ENCODE measurements around the gene OBSCN. TPM values are rescaled to one million over a fixed set of nuclear protein-coding genes. Genes with fewer than 3 reads are reported as not detected.

OBSCN gene
- total and polyA plus RNA-seq, 2 of the 13 experiments (the other 11 are each of a cell fraction or from before 2014, with no cell fraction given) = 0.20 TPM

DNA sequence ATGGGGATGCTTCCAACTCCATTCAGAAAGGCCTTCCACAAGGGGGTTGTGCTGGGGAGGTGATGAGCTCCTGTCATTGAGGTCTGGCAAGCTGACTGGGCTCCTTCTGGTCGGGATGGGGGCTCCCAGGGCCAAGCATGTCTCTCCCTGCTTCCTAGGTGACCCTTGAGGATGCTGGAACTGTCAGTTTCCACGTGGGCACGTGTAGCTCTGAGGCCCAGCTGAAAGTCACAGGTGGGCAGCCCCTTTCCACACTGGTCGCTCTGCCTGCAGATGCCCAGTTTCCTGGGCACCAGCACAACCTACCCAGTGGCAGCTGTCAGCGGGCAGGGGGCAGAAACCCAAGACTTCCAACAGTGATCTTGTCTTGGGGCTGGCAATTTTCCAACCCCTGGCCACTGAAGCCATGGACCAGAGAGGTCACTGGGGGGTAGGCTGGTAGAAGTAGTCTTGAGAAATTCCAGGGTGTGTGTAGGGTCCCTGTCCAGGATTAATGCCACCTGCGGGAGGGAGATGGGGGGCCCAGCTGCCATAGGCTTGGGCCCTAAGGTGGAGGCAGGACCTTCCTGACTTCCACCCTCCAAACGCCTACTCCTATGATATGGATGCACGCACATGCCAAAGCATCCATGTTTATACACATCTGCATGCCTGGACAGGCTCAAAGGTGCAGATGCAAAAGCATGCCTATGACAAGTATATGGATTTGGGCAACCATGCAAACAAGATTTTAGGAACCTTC, 101.7 kb downstream of the OBSCN start:
- FAIRE-seq = no peak
- Histone ChIP-seq H4K20me1 (ENCODE audit: insufficient read depth, low read length) (no peaks in the 10 kb centered on the region), H3K9me3 (ENCODE audit: low read length) (peaks cover 28% of the 10 kb centered on the region), H3K9ac (ENCODE audit: insufficient read depth, low read depth, low read length) (no peak overlapping the region), H3K4me1 (ENCODE audit: insufficient read depth, low read length) (no peaks in the 10 kb centered on the region), H3K79me2 (ENCODE audit: insufficient read depth, low read length) (no peaks in the 10 kb centered on the region), H3K27ac (ENCODE audit: extremely low read length, insufficient read depth, low read length) (no peak overlapping the region), H2AFZ (ENCODE audit: low read length) (no peak overlapping the region), H3K36me3 (replicated peaks in 1 of 2; ENCODE audit: control insufficient read depth in 1 of 2, insufficient read depth in 2 of 2, low read length in 2 of 2) (no peaks in the 10 kb centered on the region), H3K27me3 (ENCODE audit: control insufficient read depth in 1 of 2, insufficient read depth in 2 of 2, low read length in 2 of 2) (peaks cover 6 to 28% of the 10 kb centered on the region in 2 experiments; a peak in 4 of 5 replicates), H3K4me2 (ENCODE audit: low read depth, low read length) (no peak overlapping the region), H3K4me3 (replicated peaks in 1 of 3; ENCODE audit: insufficient read depth in 1 of 3, low read depth in 2 of 3, low read length in 3 of 3) (no peak overlapping the region)
- DNase-seq (ENCODE audit: low spot score) = no peak
- CTCF ChIA-PET (ENCODE audit: low intra/inter-chr PET ratio, low total read pairs) = no interaction called here
- TF ChIP-seq ATF1 (CRISPR knock-in tag; IDR thresholded peaks at IDR 0.05) = no peak
- TF ChIP-seq KAT7 (CRISPR knock-in tag; IDR thresholded peaks at IDR 0.05; ENCODE audit: borderline replicate concordance) = no peak
- TF ChIP-seq, protein P1, sequence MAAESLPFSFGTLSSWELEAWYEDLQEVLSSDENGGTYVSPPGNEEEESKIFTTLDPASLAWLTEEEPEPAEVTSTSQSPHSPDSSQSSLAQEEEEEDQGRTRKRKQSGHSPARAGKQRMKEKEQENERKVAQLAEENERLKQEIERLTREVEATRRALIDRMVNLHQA (CRISPR knock-in tag; IDR thresholded peaks at IDR 0.05) = no peak
- TF ChIP-seq ZNF816 (CRISPR knock-in tag; IDR thresholded peaks at IDR 0.05; ENCODE audit: borderline replicate concordance) = no peak
- WGBS (ENCODE audit: low lambda C conversion rate) = 11% methylated on average over 5 of the region's 8 CpGs
- BruUV-seq (replicated peaks) = no TSS peak
- intact Hi-C loops (cut with micrococcal nuclease; ENCODE audit: unreplicated experiment) (no loop called here), in situ Hi-C loops (cut with HindIII; ENCODE audit: extremely low pct_ligation_motif_present, low pct_unique_long_range_greater_than_20kb) (no loop called here)
- no peak for ATAC-seq
- POLR2A ChIA-PET = no interaction called here

- H3K4me3 ChIP-seq (replicated peaks in 1 of 3; ENCODE audit: insufficient read depth in 1 of 3, low read depth in 2 of 3, low read length in 3 of 3) = no peak overlapping the region
- H3K27ac ChIP-seq (ENCODE audit: extremely low read length, insufficient read depth, low read length) = no peak overlapping the region
- H3K9me3 ChIP-seq (ENCODE audit: low read length) = peaks cover 28% of the 10 kb centered on the region
- intact Hi-C loops (cut with micrococcal nuclease; ENCODE audit: unreplicated experiment) (no loop called here), in situ Hi-C loops (cut with HindIII; ENCODE audit: extremely low pct_ligation_motif_present, low pct_unique_long_range_greater_than_20kb) (no loop called here)
- no peaks in the 10 kb centered on the region for H3K36me3 ChIP-seq (replicated peaks in 1 of 2; ENCODE audit: control insufficient read depth in 1 of 2, insufficient read depth in 2 of 2, low read length in 2 of 2)
- no peak overlapping the region for H3K4me2 ChIP-seq (ENCODE audit: low read depth, low read length)
- BruUV-seq (replicated peaks) = no TSS peak
- ATAC-seq = no peak
- H3K4me1 ChIP-seq (ENCODE audit: insufficient read depth, low read length) = no peaks in the 10 kb centered on the region
- no peaks in the 10 kb centered on the region for H4K20me1 ChIP-seq (ENCODE audit: insufficient read depth, low read length)
- no peak overlapping the region for H3K9ac ChIP-seq (ENCODE audit: insufficient read depth, low read depth, low read length)
- FAIRE-seq = no peak
- POLR2A ChIA-PET = no interaction called here
- no peak for DNase-seq (ENCODE audit: low spot score)
- no peaks in the 10 kb centered on the region for H3K79me2 ChIP-seq (ENCODE audit: insufficient read depth, low read length)
- H3K27me3 ChIP-seq (ENCODE audit: control insufficient read depth in 1 of 2, insufficient read depth in 2 of 2, low read length in 2 of 2) = peaks cover 6 to 20% of the 10 kb centered on the region in 2 experiments; a peak in 4 of 5 replicates
- TF ChIP-seq RELA (CRISPR knock-in tag; IDR thresholded peaks at IDR 0.05) = no peak
- CTCF ChIA-PET (ENCODE audit: low intra/inter-chr PET ratio, low total read pairs) = no interaction called here
- 21% methylated on average over 3 of the region's 3 CpGs for WGBS (ENCODE audit: low lambda C conversion rate)
- H2AFZ ChIP-seq (ENCODE audit: low read length) = no peak overlapping the region
Measured at GRCh38 chr1:228310162-228310792, 102.4 kb downstream of the OBSCN start.
